Upper lobe of left lung (tissue), 6 donors: ENCODE results near the gene MYO15B. TPM values are rescaled to one million over a fixed set of nuclear protein-coding genes. Genes with fewer than 3 reads are reported as not detected.

Experiments
- ATAC-seq, 2 donors: fragments of 200-7000 bp; cut with Tn5 transposase; one replicate each; pipeline ENCODE4 v1.9.1; 2022; ENCODE audit warnings: mild to moderate bottlenecking in 2 of 2, moderate library complexity in 2 of 2; ENCODE audit not compliant: low FRiP score in 2 of 2
- DNase-seq, 2 donors: peaks; one replicate each; pipeline ENCODE4 v3.0.0-alpha.2; 2019 to 2020
- H3K27ac ChIP-seq, 4 donors: fragments of 200-600 bp; sonication (generic); one replicate each; pipeline ENCODE4 v1.5.1; 2016 to 2019
- H3K27me3 ChIP-seq, 4 donors: fragments of 200-600 bp; sonication (generic); one replicate each; pipeline ENCODE4 v1.5.1; 2017 to 2019
- H3K36me3 ChIP-seq, 4 donors: fragments of 200-600 bp; sonication (generic); one replicate each; pipeline ENCODE4 v1.5.1; 2016 to 2019
- H3K4me1 ChIP-seq, 4 donors: fragments of 200-600 bp; sonication (generic); one replicate each; pipeline ENCODE4 v1.5.1; 2018 to 2019
- H3K4me3 ChIP-seq, 4 donors: fragments of 200-600 bp; sonication (generic); one replicate each; pipeline ENCODE4 v1.5.1; 2017 to 2019; ENCODE audit warnings: mild to moderate bottlenecking in 2 of 4, moderate library complexity in 1 of 4
- H3K9me3 ChIP-seq, 4 donors: fragments of 200-600 bp; sonication (generic); one replicate each; pipeline ENCODE4 v1.5.1; 2018 to 2019
- CTCF ChIP-seq, 6 experiments: fragments of 450-650 bp in 4 of 6; fragments of 200-600 bp in 2 of 6; sonication (generic) in 2 of 6; IDR thresholded peaks; one replicate each; pipeline ENCODE4 v1.5.1; 2016 to 2019; ENCODE audit warnings: antibody characterized with exemption in 6 of 6
- EP300 ChIP-seq, 4 donors: sonication (generic); formaldehyde crosslinking; IDR thresholded peaks; one replicate each; pipeline ENCODE4 v1.5.1; 2017; ENCODE audit warnings: antibody characterized with exemption in 4 of 4, control low read depth in 2 of 4
- POLR2A ChIP-seq, 4 donors: fragments of 450-650 bp; IDR thresholded peaks; one replicate each; pipeline ENCODE4 v1.5.1; 2016 to 2017; ENCODE audit warnings: antibody characterized with exemption in 4 of 4, mild to moderate bottlenecking in 2 of 4
- POLR2AphosphoS5 ChIP-seq, 2 donors: sonication (generic); formaldehyde crosslinking; IDR thresholded peaks; one replicate each; pipeline ENCODE4 v1.5.1; 2017; ENCODE audit warnings: antibody characterized with exemption in 2 of 2
- WGBS, 2 donors: methylation state at CpG; one replicate each; pipeline ENCODE4 v1.1.5; 2017 to 2018; 5-methylcytosine and 5-hydroxymethylcytosine counted together
- total RNA-seq, 6 donors: library from RNA; depleted of rRNA in 4 of 6; stranded (reverse); fragments of >200 nt in 4 of 6; gene quantifications; one replicate each; pipeline versions ENCODE4 v1.1.0 to v1.2.1, GENCODE V29; 2016 to 2021
- donor health status: DM: no; HTN: no; CAD: no; lungs with moderate emphysema.
- donor health status: DM: no; HTN: yes; CAD: no; lungs with severe emphysema.

MYO15B gene
- total RNA-seq, 6 donors from 2014 or later = 89.8 to 592 (median 183) TPM

- H3K36me3 ChIP-seq = peaks cover 6 to 82% (median 55%) of the 10 kb centered on the region in 4 donors
- WGBS, 2 donors = 87 to 100% methylated on average over 1 to 18 of the region's 23 CpGs
- ATAC-seq = no peak
Observed at GRCh38 chr17:75624714-75625345, 37.2 kb downstream of the MYO15B start.

GRCh38 chr17:75625813-75626486, 38.4 kb downstream of the MYO15B start:
- no peaks in the 10 kb centered on the region for H3K9me3 ChIP-seq
- DNase-seq (no peak), ATAC-seq (peak in 1 of 2 donors; percentile 20)
- H3K36me3 ChIP-seq = peaks cover 6 to 82% (median 49%) of the 10 kb centered on the region in 4 donors
- H3K27me3 ChIP-seq = no peaks in the 10 kb centered on the region
- no peaks in the 10 kb centered on the region for H3K4me1 ChIP-seq
- WGBS, 2 donors = 81% methylated on average over 9 to 10 of the region's 15 CpGs
- no peak overlapping the region for H3K27ac ChIP-seq
- TF ChIP-seq CTCF (IDR thresholded peaks at IDR 0.05) (peak in 2 of 6 experiments; percentile 13 to 48), POLR2A (IDR thresholded peaks at IDR 0.05) (no peak), POLR2AphosphoS5 (IDR thresholded peaks at IDR 0.05) (no peak)
- H3K4me3 ChIP-seq = no peak overlapping the region

More at GRCh38 chr17:75624714-75625345, 37.2 kb downstream of the MYO15B start:
- peak in 1 of 2 donors; percentile 77 for DNase-seq
- H3K27ac ChIP-seq = no peak overlapping the region
- H3K9me3 ChIP-seq = no peaks in the 10 kb centered on the region
- no peaks in the 10 kb centered on the region for H3K4me1 ChIP-seq
- no peak overlapping the region for H3K4me3 ChIP-seq
- TF ChIP-seq POLR2A (IDR thresholded peaks at IDR 0.05) (no peak), POLR2AphosphoS5 (IDR thresholded peaks at IDR 0.05) (no peak), EP300 (IDR thresholded peaks at IDR 0.05) (no peak), CTCF (IDR thresholded peaks at IDR 0.05) (no peak)
- H3K27me3 ChIP-seq = no peaks in the 10 kb centered on the region

- DNase-seq = peak in 1 of 2 donors; percentile 74
- Histone ChIP-seq H3K4me3 (no peak overlapping the region), H3K27ac (no peak overlapping the region), H3K9me3 (no peaks in the 10 kb centered on the region), H3K36me3 (peaks cover 6 to 79% (median 46%) of the 10 kb centered on the region in 4 donors), H3K27me3 (no peaks in the 10 kb centered on the region), H3K4me1 (no peaks in the 10 kb centered on the region)
- TF ChIP-seq POLR2AphosphoS5 (IDR thresholded peaks at IDR 0.05) (no peak), POLR2A (IDR thresholded peaks at IDR 0.05) (no peak), EP300 (IDR thresholded peaks at IDR 0.05) (no peak), CTCF (IDR thresholded peaks at IDR 0.05) (no peak)
- 81 to 90% methylated on average over 3 to 11 of the region's 11 CpGs for WGBS, 2 donors
- no peak for ATAC-seq
Observed at GRCh38 chr17:75626496-75627038, 39.0 kb downstream of the MYO15B start.

- no peaks in the 10 kb centered on the region for H3K9me3 ChIP-seq
- H3K4me1 ChIP-seq = no peaks in the 10 kb centered on the region
- H3K4me3 ChIP-seq = no peak overlapping the region
- ATAC-seq (no peak), DNase-seq (no peak)
- WGBS, 2 donors = 95 to 98% methylated on average over 6 to 10 of the region's 10 CpGs
- TF ChIP-seq CTCF (IDR thresholded peaks at IDR 0.05) (no peak), POLR2AphosphoS5 (IDR thresholded peaks at IDR 0.05) (no peak), EP300 (IDR thresholded peaks at IDR 0.05) (no peak)
- H3K27ac ChIP-seq = no peak overlapping the region
- peaks cover 6 to 74% (median 44%) of the 10 kb centered on the region in 4 donors for H3K36me3 ChIP-seq
- no peaks in the 10 kb centered on the region for H3K27me3 ChIP-seq
Observed at GRCh38 chr17:75627094-75627493, 39.5 kb downstream of the MYO15B start.
